ENCODE measurements around the gene MVD.
"Not testable (repeated sequence)": the region's sequence is repeated elsewhere in the genome, so short reads cannot be mapped to it uniquely, and the experiment has no call there.

MVD gene

GRCh38 chr16:88613293-88613692, 49.6 kb downstream of the MVD start:
- Histone ChIP-seq H3K27ac (no peak overlapping the region), H3K4me3 (ENCODE audit: low read depth, low read length) (no peak overlapping the region), H3K4me1 (no peaks in the 10 kb centered on the region), H3K4me2 (ENCODE audit: low read length) (no peak overlapping the region), H3K27me3 (ENCODE audit: control insufficient read depth, insufficient read depth, low read length) (no peaks in the 10 kb centered on the region), H3K9me3 (ENCODE audit: control insufficient read depth, low read length) (no peaks in the 10 kb centered on the region), H3K36me3 (ENCODE audit: control insufficient read depth, insufficient read depth, low read length) (no peaks in the 10 kb centered on the region), H2AFZ (no peak overlapping the region), H3K79me2 (peaks cover 41% of the 10 kb centered on the region), H3K9ac (no peak overlapping the region)
- no peak for TF ChIP-seq CTCF (IDR thresholded peaks at IDR 0.05)

GRCh38 chr16:88610909-88611812, 51.7 kb downstream of the MVD start:
- no peaks in the 10 kb centered on the region for H3K36me3 ChIP-seq (ENCODE audit: control insufficient read depth, insufficient read depth, low read length)
- H3K4me3 ChIP-seq (ENCODE audit: low read depth, low read length) = no peak overlapping the region
- no peak overlapping the region for H3K9ac ChIP-seq
- H3K9me3 ChIP-seq (ENCODE audit: control insufficient read depth, low read length) = no peaks in the 10 kb centered on the region
- no peaks in the 10 kb centered on the region for H3K4me1 ChIP-seq
- TF ChIP-seq CTCF (IDR thresholded peaks at IDR 0.05) = no peak
- H3K27ac ChIP-seq = no peak overlapping the region
- peaks cover 40% of the 10 kb centered on the region for H3K79me2 ChIP-seq
- H3K27me3 ChIP-seq (ENCODE audit: control insufficient read depth, insufficient read depth, low read length) = no peaks in the 10 kb centered on the region
- no peak overlapping the region for H2AFZ ChIP-seq
- H3K4me2 ChIP-seq (ENCODE audit: low read length) = no peak overlapping the region

GRCh38 chr16:88610080-88610479, 52.8 kb downstream of the MVD start:
- Histone ChIP-seq H3K4me1 (no peaks in the 10 kb centered on the region), H3K27me3 (ENCODE audit: control insufficient read depth, insufficient read depth, low read length) (no peaks in the 10 kb centered on the region), H3K9me3 (ENCODE audit: control insufficient read depth, low read length) (no peaks in the 10 kb centered on the region), H3K27ac (no peak overlapping the region), H3K4me3 (ENCODE audit: low read depth, low read length) (no peak overlapping the region), H3K4me2 (ENCODE audit: low read length) (no peak overlapping the region), H2AFZ (no peak overlapping the region), H3K79me2 (peaks cover 33% of the 10 kb centered on the region), H3K36me3 (ENCODE audit: control insufficient read depth, insufficient read depth, low read length) (no peaks in the 10 kb centered on the region), H3K9ac (no peak overlapping the region)
- TF ChIP-seq CTCF (IDR thresholded peaks at IDR 0.05) = no peak

GRCh38 chr16:88609426-88609825, 53.5 kb downstream of the MVD start:
- H3K79me2 ChIP-seq = peaks cover 33% of the 10 kb centered on the region
- H3K9ac ChIP-seq; H3K4me3 ChIP-seq (ENCODE audit: low read depth, low read length); H3K27ac ChIP-seq; H3K4me1 ChIP-seq; H2AFZ ChIP-seq; H3K9me3 ChIP-seq (ENCODE audit: control insufficient read depth, low read length); H3K4me2 ChIP-seq (ENCODE audit: low read length); H3K27me3 ChIP-seq (ENCODE audit: control insufficient read depth, insufficient read depth, low read length); H3K36me3 ChIP-seq (ENCODE audit: control insufficient read depth, insufficient read depth, low read length): not testable (repeated sequence)

- no peak for TF ChIP-seq CTCF (IDR thresholded peaks at IDR 0.05)
- no peak overlapping the region for H3K4me2 ChIP-seq (ENCODE audit: low read length)
- no peak overlapping the region for H3K27ac ChIP-seq
- H3K4me3 ChIP-seq (ENCODE audit: low read depth, low read length) = no peak overlapping the region
- no peaks in the 10 kb centered on the region for H3K36me3 ChIP-seq (ENCODE audit: control insufficient read depth, insufficient read depth, low read length)
- H3K4me1 ChIP-seq = no peaks in the 10 kb centered on the region
- H3K9ac ChIP-seq = no peak overlapping the region
- H3K9me3 ChIP-seq (ENCODE audit: control insufficient read depth, low read length) = no peaks in the 10 kb centered on the region
- H3K27me3 ChIP-seq (ENCODE audit: control insufficient read depth, insufficient read depth, low read length) = no peaks in the 10 kb centered on the region
- H2AFZ ChIP-seq = no peak overlapping the region
- peaks cover 33% of the 10 kb centered on the region for H3K79me2 ChIP-seq
Measured at GRCh38 chr16:88608076-88608475, 54.8 kb downstream of the MVD start.
